ENCODE results near the gene UBE2E2. TPM values are rescaled to one million over a fixed set of nuclear protein-coding genes. Genes with fewer than 3 reads are reported as not detected.

Gene UBE2E2
- total RNA-seq, 1 donor from 2014 or later = 32.5 TPM

GRCh38 chr3:23624305-23624704 lies 421.2 kb downstream of the UBE2E2 start:
- no peak for DNase-seq (ENCODE audit: low read depth)
- no peak overlapping the region for H3K4me3 ChIP-seq (ENCODE audit: low read depth, low read length)
- TF ChIP-seq CTCF (conservative IDR thresholded peaks at IDR 0.05; ENCODE audit: low read depth, low read length) = no peak

- DNase-seq (ENCODE audit: low read depth) = no peak
- no peak overlapping the region for H3K4me3 ChIP-seq (ENCODE audit: low read depth, low read length)
- TF ChIP-seq CTCF (conservative IDR thresholded peaks at IDR 0.05; ENCODE audit: low read depth, low read length) = no peak
Observed at GRCh38 chr3:23626442-23626841, 423.3 kb downstream of the UBE2E2 start.

GRCh38 chr3:23629181-23629894 lies 426.2 kb downstream of the UBE2E2 start:
- TF ChIP-seq CTCF (conservative IDR thresholded peaks at IDR 0.05; ENCODE audit: low read depth, low read length) = no peak
- no peak overlapping the region for H3K4me3 ChIP-seq (ENCODE audit: low read depth, low read length)
- no peak for DNase-seq (ENCODE audit: low read depth)

- no peak overlapping the region for H3K4me3 ChIP-seq (ENCODE audit: low read depth, low read length)
- DNase-seq (ENCODE audit: low read depth) = no peak
- TF ChIP-seq CTCF (conservative IDR thresholded peaks at IDR 0.05; ENCODE audit: low read depth, low read length) = no peak
Observed at GRCh38 chr3:23633261-23633960, 430.3 kb downstream of the UBE2E2 start.

- TF ChIP-seq CTCF (conservative IDR thresholded peaks at IDR 0.05; ENCODE audit: low read depth, low read length) = no peak
- no peak overlapping the region for H3K4me3 ChIP-seq (ENCODE audit: low read depth, low read length)
- no peak for DNase-seq (ENCODE audit: low read depth)
Observed at GRCh38 chr3:23637339-23637738, 434.2 kb downstream of the UBE2E2 start.

- no peak for DNase-seq (ENCODE audit: low read depth)
Observed at GRCh38 chr3:23640471-23641146, 437.5 kb downstream of the UBE2E2 start.

More at GRCh38 chr3:23640471-23641146, 437.5 kb downstream of the UBE2E2 start:
- H3K4me3 ChIP-seq (ENCODE audit: low read depth, low read length) = no peak overlapping the region
- TF ChIP-seq CTCF (conservative IDR thresholded peaks at IDR 0.05; ENCODE audit: low read depth, low read length) = no peak

Data from epithelial cell of proximal tubule (primary cell).